CD14-positive monocyte (primary cell): ENCODE data around the gene INSM2. TPM values are rescaled to one million over a fixed set of nuclear protein-coding genes. Genes with fewer than 3 reads are reported as not detected.

Experiments used
- DNase-seq, 3 donors: peaks; one replicate each; pipeline ENCODE4 v3.0.0-alpha.2; 2011 to 2022
- H2AFZ ChIP-seq: 2 replicates; pipeline ENCODE4 v1.6.0; 2012; ENCODE audit warnings: mild to moderate bottlenecking, low read depth, low read length, inconsistent platforms; ENCODE audit not compliant: insufficient read depth, poor library complexity, severe bottlenecking
- H3K27ac ChIP-seq, 2 donors: 1 replicate in 1 of 2; 2 replicates in 1 of 2; pipeline ENCODE4 v1.5.1; 2012 to 2013; ENCODE audit warnings: low read length in 2 of 2, control low read depth in 1 of 2, inconsistent platforms in 1 of 2, low read depth in 1 of 2, mild to moderate bottlenecking in 1 of 2
- H3K27me3 ChIP-seq, 2 donors: one replicate each; pipeline versions ENCODE4 v1.6.0 to v1.6.1; 2011 to 2013; ENCODE audit warnings: low read length in 2 of 2; ENCODE audit not compliant: control insufficient read depth in 2 of 2, insufficient read depth in 2 of 2
- H3K36me3 ChIP-seq, 2 donors: replicated peaks in 1 of 2; 1 replicate in 1 of 2; 2 replicates in 1 of 2; pipeline versions ENCODE4 v1.5.1 to v1.6.1; 2012 to 2013; ENCODE audit warnings: low read length in 2 of 2, control low read depth in 1 of 2, inconsistent platforms in 1 of 2, mild to moderate bottlenecking in 1 of 2; ENCODE audit not compliant: insufficient read depth in 2 of 2, control insufficient read depth in 1 of 2
- H3K4me1 ChIP-seq, 2 donors: 1 replicate in 1 of 2; 2 replicates in 1 of 2; pipeline versions ENCODE4 v1.5.1 to v1.6.1; 2012 to 2013; ENCODE audit warnings: low read length in 2 of 2, control low read depth in 1 of 2, inconsistent platforms in 1 of 2, mild to moderate bottlenecking in 1 of 2, moderate library complexity in 1 of 2; ENCODE audit not compliant: insufficient read depth in 2 of 2, control insufficient read depth in 1 of 2
- H3K4me2 ChIP-seq: replicated peaks from 2 replicates; pipeline ENCODE3; 2012; ENCODE audit warnings: low read length, moderate library complexity, mild to moderate bottlenecking; ENCODE audit not compliant: poor library complexity, severe bottlenecking; ENCODE audit errors: extremely low read depth
- H3K4me3 ChIP-seq, 3 experiments: fragments of 200-600 bp in 1 of 3; sonication (generic) in 1 of 3; replicated peaks in 1 of 3; 1 replicate in 2 of 3; 2 replicates in 1 of 3; pipeline ENCODE4 v1.5.1; 2011 to 2013; ENCODE audit warnings: low read length in 3 of 3, mild to moderate bottlenecking in 3 of 3, control low read depth in 2 of 3, low read depth in 2 of 3, inconsistent platforms in 1 of 3, moderate library complexity in 1 of 3
- H3K79me2 ChIP-seq: 2 replicates; pipeline ENCODE4 v1.6.0; 2012; ENCODE audit warnings: mild to moderate bottlenecking, control low read depth, inconsistent platforms, low read length, moderate library complexity; ENCODE audit not compliant: insufficient read depth
- H3K9ac ChIP-seq: 2 replicates; pipeline ENCODE4 v1.6.0; 2017; ENCODE audit warnings: low read length, mild to moderate bottlenecking; ENCODE audit not compliant: insufficient read depth, poor library complexity, severe bottlenecking
- H3K9me3 ChIP-seq, 2 donors: replicated peaks in 1 of 2; 1 replicate in 1 of 2; 2 replicates in 1 of 2; pipeline versions ENCODE4 v1.5.1 to v1.6.1; 2012 to 2013; ENCODE audit warnings: low read length in 2 of 2, control low read depth in 1 of 2; ENCODE audit not compliant: control insufficient read depth in 1 of 2, insufficient read depth in 1 of 2
- H4K20me1 ChIP-seq: 2 replicates; pipeline ENCODE4 v1.6.0; 2012; ENCODE audit warnings: mild to moderate bottlenecking, low read length, control low read depth, moderate library complexity; ENCODE audit not compliant: insufficient read depth
- H3K27ac Mint-ChIP-seq, 7 donors: one replicate each; pipeline ENCODE4 v1.8.0; 2020; ENCODE audit warnings: mild to moderate bottlenecking in 7 of 7, mixed read lengths in 7 of 7, moderate library complexity in 6 of 7, inconsistent platforms in 2 of 7
- H3K27me3 Mint-ChIP-seq, 3 donors: one replicate each; pipeline ENCODE4 v1.8.0; 2021 to 2022; ENCODE audit warnings: low read depth in 3 of 3, mild to moderate bottlenecking in 3 of 3, mixed read lengths in 3 of 3, moderate library complexity in 3 of 3, inconsistent platforms in 1 of 3
- H3K36me3 Mint-ChIP-seq, 2 donors: one replicate each; pipeline ENCODE4 v1.8.0; 2020; ENCODE audit warnings: mixed read lengths in 2 of 2, inconsistent platforms in 1 of 2, mild to moderate bottlenecking in 1 of 2
- H3K4me1 Mint-ChIP-seq: one replicate; pipeline ENCODE4 v1.8.0; 2020; ENCODE audit warnings: mild to moderate bottlenecking, mixed read lengths
- H3K4me3 Mint-ChIP-seq, 2 donors: one replicate each; pipeline ENCODE4 v1.8.0; 2020; ENCODE audit warnings: mild to moderate bottlenecking in 2 of 2, mixed read lengths in 2 of 2, moderate library complexity in 1 of 2
- H3K9me3 Mint-ChIP-seq, 7 donors: one replicate each; pipeline ENCODE4 v1.8.0; 2020 to 2022; ENCODE audit warnings: mixed read lengths in 7 of 7, mild to moderate bottlenecking in 6 of 7, moderate library complexity in 6 of 7, inconsistent platforms in 2 of 7
- CTCF ChIP-seq: fragments of 200-600 bp; IDR thresholded peaks from one replicate; pipeline ENCODE4 v1.8.0; 2022; ENCODE audit warnings: antibody characterized with exemption, mild to moderate bottlenecking
- WGBS: methylation state at CpG from one replicate; pipeline ENCODE4 v1.1.5; 2013; ENCODE audit warnings: missing lambda C conversion rate; ENCODE audit not compliant: insufficient coverage; 5-methylcytosine and 5-hydroxymethylcytosine counted together
- intact Hi-C, 2 donors: fragments of 100-400 bp; cut with micrococcal nuclease; formaldehyde crosslinking; loops; one replicate each; pipeline versions ENCODE4 v1.15.0 to v1.15.1; 2023
- polyA plus RNA-seq, 3 donors: library from polyadenylated mRNA; depleted of rRNA in 1 of 3; unstranded in 2 of 3; stranded (reverse) in 1 of 3; fragments of 300-500 nt in 2 of 3; fragments of >200 nt in 1 of 3; fragmentation: Illumina TruSeq in 2 of 3; gene quantifications; 1 replicate in 2 of 3; 2 replicates in 1 of 3; pipeline ENCODE4 v1.2.3, GENCODE V29; 2012 to 2021

INSM2 gene
- polyA plus RNA-seq, 3 donors = not detected

GRCh38 chr14:35504260-35504659 lies 29.7 kb upstream of the INSM2 start:
- Mint-ChIP-seq H3K4me3 (no peak overlapping the region), H3K36me3 (no peaks in the 10 kb centered on the region), H3K9me3 (peaks cover 0 to 7% (median 0%) of the 10 kb centered on the region in 7 donors), H3K27me3 (peaks cover 3 to 4% (median 4%) of the 10 kb centered on the region in 3 donors), H3K4me1 (no peaks in the 10 kb centered on the region), H3K27ac (no peak overlapping the region)
- Histone ChIP-seq H3K4me3 (no peak overlapping the region), H4K20me1 (no peaks in the 10 kb centered on the region), H3K36me3 (no peaks in the 10 kb centered on the region), H3K27me3 (no peaks in the 10 kb centered on the region), H3K27ac (no peak overlapping the region), H3K79me2 (no peaks in the 10 kb centered on the region), H3K4me2 (no peak overlapping the region), H2AFZ (no peak overlapping the region), H3K9me3 (no peaks in the 10 kb centered on the region), H3K9ac (no peak overlapping the region), H3K4me1 (no peaks in the 10 kb centered on the region)
- TF ChIP-seq CTCF = no peak
- WGBS = no CpG with 5 or more reads among the region's 1 CpG
- intact Hi-C loops = no loop called here
- no peak for DNase-seq

- WGBS = 100% methylated on average over 3 of the region's 6 CpGs
Observed at GRCh38 chr14:35506461-35506860, 27.5 kb upstream of the INSM2 start.

More at GRCh38 chr14:35506461-35506860, 27.5 kb upstream of the INSM2 start:
- no peaks in the 10 kb centered on the region for H3K79me2 ChIP-seq
- H3K9me3 Mint-ChIP-seq = peaks cover 0 to 3% (median 0%) of the 10 kb centered on the region in 7 donors
- no peaks in the 10 kb centered on the region for H3K36me3 ChIP-seq
- intact Hi-C loops = no loop called here
- H3K4me3 ChIP-seq = no peak overlapping the region
- no peak overlapping the region for H3K27ac ChIP-seq
- H3K4me1 Mint-ChIP-seq = no peaks in the 10 kb centered on the region
- no peak for TF ChIP-seq CTCF
- peaks cover 3 to 5% (median 4%) of the 10 kb centered on the region in 3 donors for H3K27me3 Mint-ChIP-seq
- H3K4me2 ChIP-seq = no peak overlapping the region
- H3K4me1 ChIP-seq = no peaks in the 10 kb centered on the region
- H2AFZ ChIP-seq = no peak overlapping the region
- no peaks in the 10 kb centered on the region for H3K9me3 ChIP-seq
- no peak overlapping the region for H3K27ac Mint-ChIP-seq
- H3K4me3 Mint-ChIP-seq = no peak overlapping the region
- no peaks in the 10 kb centered on the region for H4K20me1 ChIP-seq
- H3K36me3 Mint-ChIP-seq = no peaks in the 10 kb centered on the region
- no peaks in the 10 kb centered on the region for H3K27me3 ChIP-seq
- DNase-seq = no peak
- no peak overlapping the region for H3K9ac ChIP-seq
